NCI-H774 (cell line): ENCODE results near the gene ARID3C.

Experiments used
- DNase-seq: peaks from one replicate; lab custom pipeline; 2025; lab: John Stamatoyannopoulos, UW

Gene ARID3C

DNA sequence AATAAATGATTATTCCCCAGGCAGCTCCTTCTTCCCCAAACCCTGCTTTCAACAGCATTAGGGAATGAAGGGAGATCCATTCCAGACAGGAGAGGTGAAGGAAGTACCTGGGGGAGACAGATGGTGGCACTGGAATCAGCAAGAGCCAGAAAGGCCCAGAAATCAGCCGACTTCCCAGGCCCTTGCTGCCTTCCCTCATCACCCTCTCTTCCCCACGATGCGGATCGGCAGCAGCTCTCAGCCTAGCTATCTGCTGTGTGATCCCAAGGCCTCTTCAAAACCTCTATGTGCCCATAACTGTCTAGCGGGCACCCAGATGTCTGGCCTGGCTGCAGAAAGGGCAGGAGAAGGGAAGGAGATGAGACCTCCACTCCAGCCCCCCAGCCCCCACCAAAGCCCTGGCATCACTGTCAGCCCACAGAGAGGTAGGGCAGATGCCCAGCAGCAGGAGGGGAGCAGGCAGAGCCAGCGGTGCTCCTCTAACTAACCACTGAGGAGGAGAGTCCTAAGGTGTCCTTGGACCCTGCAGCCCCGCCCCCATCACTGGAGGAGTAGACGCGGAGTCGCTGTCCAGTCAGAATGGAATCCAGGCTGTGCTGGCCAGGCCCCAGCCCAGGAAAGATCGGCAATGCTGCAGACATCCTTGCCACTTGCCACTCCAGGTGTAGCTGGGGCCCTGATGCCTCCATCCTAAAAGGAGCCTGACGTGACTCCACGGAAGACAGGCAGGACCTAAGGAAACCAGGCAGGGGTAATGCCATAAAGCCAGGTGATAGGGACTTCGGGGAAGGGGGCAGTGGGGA is 52.1 kb downstream of the ARID3C start:
- no peak for DNase-seq

DNA sequence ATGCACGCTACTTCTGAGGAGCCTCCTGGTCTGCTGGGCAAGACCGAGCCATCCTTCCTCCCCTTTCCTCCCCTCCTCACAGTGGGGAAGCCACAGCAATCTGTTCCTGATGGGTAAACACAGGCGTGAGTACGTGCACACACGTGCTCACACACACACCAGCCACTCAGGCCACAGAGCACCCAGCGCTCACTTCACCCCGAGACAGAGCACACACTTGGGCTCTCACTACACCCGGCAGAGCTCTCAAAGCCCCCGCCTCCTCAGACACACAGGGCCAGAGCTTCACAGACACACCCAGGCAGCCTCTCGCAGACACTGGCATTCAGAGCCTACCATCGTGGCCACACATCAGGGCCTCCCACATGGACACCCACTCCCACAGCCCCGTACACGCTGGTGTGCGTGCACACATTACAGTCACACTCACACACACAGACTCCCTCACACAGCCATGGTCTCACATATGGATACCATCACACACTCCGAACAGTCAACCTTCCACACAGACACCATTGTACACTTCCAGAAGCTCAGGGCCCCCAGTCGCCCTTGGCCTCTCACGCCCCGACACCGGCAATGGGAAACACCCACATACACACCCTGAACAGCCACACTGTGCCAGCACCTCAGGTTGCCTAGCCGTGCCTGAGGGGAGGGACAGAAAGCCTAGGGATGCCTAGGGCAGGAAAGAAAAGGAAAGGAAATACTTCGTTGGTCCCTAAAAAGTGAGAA is 52.8 kb downstream of the ARID3C start:
- no peak for DNase-seq

DNA sequence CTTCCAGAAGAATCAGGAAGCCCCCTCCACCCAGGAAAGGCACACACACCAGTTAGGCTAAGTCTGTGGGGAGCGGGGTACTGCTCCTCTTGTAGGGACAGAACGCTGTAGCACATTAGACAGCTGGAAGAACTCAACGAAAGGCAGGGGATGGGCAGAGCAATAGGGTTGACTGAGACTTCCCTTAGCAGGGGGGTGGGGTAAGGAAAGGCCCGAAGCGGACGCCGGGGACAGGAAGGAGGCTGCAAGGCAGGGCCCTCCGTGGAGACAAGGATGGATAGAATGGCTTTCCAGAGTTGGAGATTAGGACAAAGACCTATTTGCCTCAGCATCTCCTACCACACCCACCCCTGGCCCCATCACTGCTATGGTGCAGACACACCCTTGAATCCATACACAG is 53.6 kb downstream of the ARID3C start:
- DNase-seq = no peak

DNA sequence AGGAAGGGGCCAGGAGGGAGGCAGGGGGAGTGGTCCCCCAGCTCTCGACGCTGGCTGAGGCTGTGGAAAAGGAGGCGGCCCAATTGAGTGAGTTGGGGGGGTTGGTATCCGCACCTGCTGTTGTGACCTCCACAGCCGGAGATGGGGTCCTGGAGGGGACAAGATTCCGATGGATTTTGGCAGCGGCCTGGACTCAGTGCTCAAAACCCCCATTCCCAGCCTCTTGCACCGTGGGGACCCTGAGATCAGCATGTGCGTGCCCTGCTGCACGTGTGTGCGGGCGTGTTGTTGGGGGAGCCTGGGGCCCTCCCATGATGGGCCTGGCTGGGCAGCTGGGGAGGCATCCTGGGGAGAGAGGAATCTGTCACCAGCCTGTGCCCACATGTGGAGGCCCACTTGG is 54.3 kb downstream of the ARID3C start:
- no peak for DNase-seq

DNA sequence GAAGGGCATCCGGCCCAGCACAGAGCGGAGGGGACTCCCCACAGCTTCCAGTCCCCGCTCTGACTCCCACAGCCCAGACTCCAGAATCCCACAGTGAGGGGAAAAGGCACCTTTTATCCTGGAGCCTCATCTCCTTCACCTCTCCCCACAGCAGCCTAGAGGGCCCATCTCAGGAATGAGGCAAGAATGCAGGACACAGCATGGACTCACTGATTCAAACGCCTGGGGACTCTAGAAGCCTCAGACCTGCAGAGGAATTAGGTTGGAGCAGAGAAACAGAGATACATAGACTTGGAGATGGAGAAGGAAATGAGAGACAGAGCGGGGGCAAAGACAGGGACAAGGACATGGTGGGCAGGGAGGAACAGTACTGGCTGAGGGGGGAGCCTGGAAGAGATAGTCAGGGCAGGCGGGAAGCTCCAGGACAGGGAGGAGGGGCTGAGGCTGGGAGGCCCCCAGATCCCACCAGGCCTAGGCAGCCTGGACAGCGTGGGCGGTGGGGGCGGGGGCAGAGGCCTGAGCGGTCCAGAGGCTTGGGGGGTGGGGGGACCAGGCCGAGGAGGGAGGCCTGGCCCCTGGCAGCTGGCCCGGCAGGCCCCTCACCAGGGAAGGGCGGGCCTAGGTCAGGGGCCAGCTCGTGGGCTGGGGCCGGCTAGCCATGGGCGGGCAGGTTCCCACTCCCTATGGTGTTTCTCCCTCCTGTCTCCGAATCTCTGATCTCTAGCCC is 55.1 kb downstream of the ARID3C start:
- no peak for DNase-seq

DNA sequence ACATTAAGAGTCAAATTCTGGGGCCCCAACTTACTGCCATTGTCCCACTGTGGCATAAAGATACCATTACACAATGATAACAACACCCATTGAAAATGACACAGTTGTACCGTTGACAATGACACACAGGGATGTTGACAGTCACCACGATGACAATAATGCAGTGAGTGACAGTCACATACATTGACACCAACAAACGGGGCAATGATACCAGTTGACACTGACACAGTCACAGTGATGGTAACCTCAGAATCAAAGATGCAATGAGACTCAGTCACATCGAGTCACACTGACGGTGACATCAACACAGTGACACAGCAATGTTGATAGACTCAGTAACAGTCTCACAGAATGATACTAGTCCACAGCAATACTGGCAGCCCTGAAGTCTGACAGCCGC is 56.2 kb downstream of the ARID3C start:
- no peak for DNase-seq

DNA sequence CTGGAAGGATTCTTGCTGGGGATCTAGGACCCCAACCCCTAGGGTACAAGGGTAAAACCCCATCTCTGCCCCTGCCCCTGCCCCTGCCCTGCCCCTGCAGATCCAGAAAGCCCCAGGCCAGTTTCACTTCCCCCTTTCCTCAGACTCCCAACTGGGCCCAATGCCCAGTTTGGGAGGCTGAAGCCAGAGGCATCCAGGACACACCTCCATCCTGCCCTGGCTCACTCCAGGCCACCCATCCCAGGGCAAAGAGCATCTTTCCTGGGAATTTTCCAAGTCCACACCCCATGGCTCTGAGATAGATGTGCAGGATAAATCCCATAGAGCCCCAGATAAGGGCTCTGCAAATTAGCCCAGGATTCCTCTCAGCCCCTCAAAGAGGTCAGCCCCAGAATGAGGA is 56.8 kb downstream of the ARID3C start:
- DNase-seq = no peak

DNA sequence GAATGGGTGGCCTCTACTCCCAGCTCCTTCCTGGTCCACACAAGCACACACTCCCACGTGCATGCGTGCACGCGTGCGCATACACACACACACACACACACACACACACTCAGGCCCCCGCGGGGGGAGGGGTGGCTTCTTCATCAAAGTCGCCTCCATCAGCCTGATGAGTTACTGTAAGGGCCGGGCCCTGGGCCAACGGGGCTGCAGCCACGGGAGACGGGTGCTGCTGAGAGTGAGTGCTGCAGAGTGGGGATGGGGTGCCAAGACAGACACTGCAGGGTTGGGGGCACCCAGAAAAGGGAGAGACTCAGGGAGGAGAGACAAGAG is 57.4 kb downstream of the ARID3C start:
- no peak for DNase-seq
